SK-N-SH (cell line): ENCODE measurements around the gene THAP2. TPM values are rescaled to one million over a fixed set of nuclear protein-coding genes. Genes with fewer than 3 reads are reported as not detected.

Experiments used
- CTCF ChIA-PET: fragments of 300-600, 350-600 bp; formaldehyde crosslinking; extraction: SDS; loops from one replicate; lab custom pipeline; 2021; lab: Yijun Ruan, JAX
- POLR2A ChIA-PET: fragments of 350-600 bp; sonication (Branson Sonifier 250); formaldehyde crosslinking; extraction: SDS; loops from one replicate; lab custom pipeline; 2020; ENCODE audit warnings: antibody characterized with exemption, inconsistent platforms; lab: Yijun Ruan, JAX
- DNase-seq: peaks from one replicate; pipeline ENCODE4 v3.0.0; 2012
- H2AFZ ChIP-seq: fragments of 200-600 bp; sonication (generic); 2 replicates; pipeline ENCODE4 v1.8.1; 2016; ENCODE audit warnings: antibody characterized with exemption, mild to moderate bottlenecking, low read depth
- H3F3A ChIP-seq: fragments of 200-600 bp; sonication (generic); replicated peaks from 2 replicates; pipeline ENCODE3; 2016; ENCODE audit warnings: antibody characterized with exemption, mild to moderate bottlenecking; ENCODE audit not compliant: insufficient read depth
- H3K27ac ChIP-seq, 2 experiments: fragments of 200-500 bp in 1 of 2; fragments of 200-600 bp in 1 of 2; sonication (Bioruptor generic) in 1 of 2; sonication (generic), shearing (Covaris generic) in 1 of 2; 2 replicates each; pipeline versions ENCODE4 v1.5.1 to v1.6.1; 2014 to 2016; ENCODE audit warnings: low read depth in 2 of 2, inconsistent platforms in 1 of 2, low read length in 1 of 2, mild to moderate bottlenecking in 1 of 2, mixed read lengths in 1 of 2
- H3K27me3 ChIP-seq: fragments of 200-600 bp; sonication (generic), shearing (Covaris generic); 2 replicates; pipeline ENCODE4 v1.6.1; 2016; ENCODE audit warnings: mixed run types; ENCODE audit not compliant: insufficient read depth
- H3K36me3 ChIP-seq, 2 experiments: fragments of 200-500 bp in 1 of 2; fragments of 200-600 bp in 1 of 2; sonication (Bioruptor generic) in 1 of 2; sonication (generic) in 1 of 2; replicated peaks in 1 of 2; 2 replicates each; pipeline versions ENCODE3 to v1.5.1; 2014 to 2016; ENCODE audit warnings: low read length in 1 of 2, mild to moderate bottlenecking in 1 of 2; ENCODE audit not compliant: insufficient read depth in 2 of 2, control insufficient read depth in 1 of 2
- H3K4me1 ChIP-seq, 2 experiments: fragments of 200-500 bp in 1 of 2; fragments of 200-600 bp in 1 of 2; sonication (Bioruptor generic) in 1 of 2; sonication (generic), shearing (Covaris generic) in 1 of 2; 2 replicates each; pipeline versions ENCODE4 v1.5.1 to v1.6.1; 2014 to 2016; ENCODE audit warnings: low read depth in 1 of 2, low read length in 1 of 2, mixed run types in 1 of 2; ENCODE audit not compliant: insufficient read depth in 2 of 2, control insufficient read depth in 1 of 2
- H3K4me2 ChIP-seq: fragments of 200-600 bp; sonication (generic), shearing (Covaris generic); 2 replicates; pipeline ENCODE4 v1.6.1; 2017; ENCODE audit warnings: mixed run types
- H3K4me3 ChIP-seq, 2 experiments: fragments of 200-500 bp in 1 of 2; fragments of 200-600 bp in 1 of 2; sonication (Bioruptor generic) in 1 of 2; sonication (generic), shearing (Covaris generic) in 1 of 2; 2 replicates each; pipeline versions ENCODE4 v1.5.1 to v1.8.1; 2014 to 2016; ENCODE audit warnings: low read depth in 2 of 2, inconsistent platforms in 1 of 2, low read length in 1 of 2, mild to moderate bottlenecking in 1 of 2, mixed read lengths in 1 of 2, moderate library complexity in 1 of 2
- H3K79me2 ChIP-seq: fragments of 200-600 bp; sonication (generic); 2 replicates; pipeline ENCODE4 v1.8.1; 2017; ENCODE audit warnings: mild to moderate bottlenecking; ENCODE audit not compliant: insufficient read depth
- H3K9ac ChIP-seq: fragments of 200-600 bp; sonication (generic); 2 replicates; pipeline ENCODE4 v1.6.1; 2017; ENCODE audit warnings: mixed run types
- H3K9me2 ChIP-seq: fragments of 200-600 bp; sonication (generic); 2 replicates; pipeline ENCODE4 v1.6.1; 2017; ENCODE audit warnings: mixed run types
- H3K9me3 ChIP-seq: fragments of 200-600 bp; sonication (generic); 2 replicates; pipeline ENCODE4 v1.6.1; 2017; ENCODE audit warnings: mixed run types, mild to moderate bottlenecking, moderate library complexity
- H4K20me1 ChIP-seq: fragments of 200-600 bp; sonication (generic); 2 replicates; pipeline ENCODE4 v1.6.1; 2017; ENCODE audit warnings: mild to moderate bottlenecking, mixed run types; ENCODE audit not compliant: insufficient read depth
- CHD2 ChIP-seq: fragments of 150-350 bp; IDR thresholded peaks from 2 replicates; pipeline ENCODE4 v1.6.1; 2018; ENCODE audit warnings: low read length; ENCODE audit not compliant: partially characterized antibody
- CTCF ChIP-seq: fragments of 200-600 bp; sonication (generic); IDR thresholded peaks from 2 replicates; pipeline ENCODE4 v1.6.1; 2017; ENCODE audit warnings: antibody characterized with exemption, mild to moderate bottlenecking, moderate library complexity
- ELF1 ChIP-seq: IDR thresholded peaks from 2 replicates; pipeline ENCODE4 v1.4.0; 2012
- EP300 ChIP-seq, 2 experiments: IDR thresholded peaks; 2 replicates each; pipeline versions ENCODE4 v1.4.0 to v1.6.1; 2012; ENCODE audit warnings: borderline replicate concordance in 1 of 2, low read depth in 1 of 2, low read length in 1 of 2
- FOXJ3 ChIP-seq: sonication (generic); formaldehyde crosslinking; IDR thresholded peaks from 2 replicates; pipeline ENCODE4 v1.5.1; 2020; ENCODE audit warnings: mild to moderate bottlenecking, missing genetic modification reagents
- GABPA ChIP-seq: IDR thresholded peaks from 2 replicates; pipeline ENCODE4 v1.4.0; 2012; ENCODE audit warnings: low read depth, mild to moderate bottlenecking
- GATA2 ChIP-seq: sonication (generic); formaldehyde crosslinking; IDR thresholded peaks from 2 replicates; pipeline ENCODE4 v1.5.0; 2020; ENCODE audit warnings: mild to moderate bottlenecking, missing genetic modification reagents
- NRF1 ChIP-seq: IDR thresholded peaks from 2 replicates; pipeline ENCODE4 v1.6.1; 2012; ENCODE audit warnings: low read depth, mild to moderate bottlenecking, low read length
- PBX3 ChIP-seq: IDR thresholded peaks from 2 replicates; pipeline ENCODE4; 2012
- POLR2AphosphoS5 ChIP-seq: IDR thresholded peaks from 2 replicates; pipeline ENCODE4 v1.6.1; 2012; ENCODE audit warnings: low read depth, low read length
- REST ChIP-seq: IDR thresholded peaks from 2 replicates; pipeline ENCODE4 v1.6.1; 2012; ENCODE audit warnings: mild to moderate bottlenecking, low read depth, low read length, moderate library complexity
- RFX5 ChIP-seq: IDR thresholded peaks from 2 replicates; pipeline ENCODE4 v1.6.1; 2012; ENCODE audit warnings: mild to moderate bottlenecking, improper control_type of control experiment, low read length
- TCF12 ChIP-seq: IDR thresholded peaks from 2 replicates; pipeline ENCODE4 v1.4.0; 2012
- TEAD4 ChIP-seq: IDR thresholded peaks from 2 replicates; pipeline ENCODE4 v1.4.0; 2012; ENCODE audit warnings: mild to moderate bottlenecking, borderline replicate concordance; ENCODE audit not compliant: insufficient read depth
- USF1 ChIP-seq: IDR thresholded peaks from 2 replicates; pipeline ENCODE4 v1.4.0; 2012; ENCODE audit warnings: low read depth, borderline replicate concordance
- YY1 ChIP-seq: IDR thresholded peaks from 2 replicates; pipeline ENCODE4 v1.4.0; 2012; ENCODE audit warnings: low read depth, mild to moderate bottlenecking
- ZBTB33 ChIP-seq: IDR thresholded peaks from 2 replicates; pipeline ENCODE4 v1.4.0; 2012; ENCODE audit warnings: low read depth, borderline replicate concordance
- WGBS: methylation state at CpG from one replicate; pipeline ENCODE4 v1.1.6; 2017; ENCODE audit warnings: low lambda C conversion rate; 5-methylcytosine and 5-hydroxymethylcytosine counted together
- polyA plus RNA-seq, 3 experiments: library from polyadenylated mRNA; depleted of rRNA; stranded (reverse); fragments of >200 nt; gene quantifications; 2 replicates each; pipeline ENCODE4 v1.2.3, GENCODE V29; 2012

The THAP2 gene
- polyA plus RNA-seq, 1 of the 3 experiments (the other 2 are of a cell fraction), result 2.9 TPM

GRCh38 chr12:71691504-71692129, 27.5 kb downstream of the THAP2 start:
- peaks cover 0 to 14% of the 10 kb centered on the region in 2 experiments for H3K36me3 ChIP-seq
- no peak overlapping the region for H3K9ac ChIP-seq
- no peak for DNase-seq
- no peaks in the 10 kb centered on the region for H3K9me2 ChIP-seq
- H3K4me1 ChIP-seq, result peaks cover 2 to 7% of the 10 kb centered on the region in 2 experiments; a peak in 3 of 4 replicates
- no peak overlapping the region for H3K27ac ChIP-seq
- H3K79me2 ChIP-seq, result peaks cover 27% of the 10 kb centered on the region
- no peak overlapping the region for H3K4me2 ChIP-seq
- H3K27me3 ChIP-seq, result no peaks in the 10 kb centered on the region
- H3F3A ChIP-seq, result peaks cover 11% of the 10 kb centered on the region
- H3K4me3 ChIP-seq, result no peak overlapping the region
- H2AFZ ChIP-seq, result no peak overlapping the region
- 88% methylated on average over 4 of the region's 4 CpGs for WGBS
- H3K9me3 ChIP-seq, result no peaks in the 10 kb centered on the region
- CTCF ChIA-PET, result interaction anchor here (0.5 to 0.6 kb wide), 2 partner anchors 947 to 1466 kb away, joined by 3 read pairs; no protein-coding TSS in a partner anchor
- POLR2A ChIA-PET, result interaction anchor here (0.6 kb wide), 1 partner anchor 22 kb away, joined by 3 read pairs; no protein-coding TSS in a partner anchor
- no peaks in the 10 kb centered on the region for H4K20me1 ChIP-seq
- no peak for TF ChIP-seq PBX3
- TF ChIP-seq REST, result no peak
- no peak for TF ChIP-seq POLR2AphosphoS5
- TF ChIP-seq GATA2 (CRISPR knock-in tag), result no peak
- TF ChIP-seq EP300 (IDR thresholded peaks at IDR 0.05; ENCODE audit: borderline replicate concordance in 1 of 2, low read depth in 1 of 2, low read length in 1 of 2), result no peak
- no peak for TF ChIP-seq GABPA
- no peak for TF ChIP-seq CHD2
- no peak for TF ChIP-seq TEAD4
- TF ChIP-seq, all 33 proteins: peak for 0

- Histone ChIP-seq H3K4me2 (no peak overlapping the region), H3K9me2 (no peaks in the 10 kb centered on the region), H3K27ac (no peak overlapping the region), H4K20me1 (no peaks in the 10 kb centered on the region), H3K27me3 (no peaks in the 10 kb centered on the region), H2AFZ (no peak overlapping the region), H3F3A (peaks cover 5% of the 10 kb centered on the region), H3K4me1 (peaks cover 0 to 7% of the 10 kb centered on the region in 2 experiments; a peak in 2 of 4 replicates), H3K36me3 (peaks cover 12 to 29% of the 10 kb centered on the region in 2 experiments), H3K9me3 (no peaks in the 10 kb centered on the region), H3K9ac (no peak overlapping the region), H3K79me2 (peaks cover 12% of the 10 kb centered on the region; the same call in 1 of the 2 replicates), H3K4me3 (no peak overlapping the region)
- no peak for DNase-seq
- TF ChIP-seq RFX5 (no peak), USF1 (no peak), TCF12 (no peak), NRF1 (no peak), ZBTB33 (no peak), GATA2 (CRISPR knock-in tag) (no peak), ELF1 (no peak), TEAD4 (no peak), YY1 (no peak), CTCF (no peak), FOXJ3 (CRISPR knock-in tag) (no peak)
- CTCF ChIA-PET, result no interaction called here
- POLR2A ChIA-PET, result no interaction called here
- 98% methylated on average over 6 of the region's 7 CpGs for WGBS
Measured at GRCh38 chr12:71693126-71693525, 29.0 kb downstream of the THAP2 start.
